HG03460 (cell line): ENCODE measurements around the gene PNKP.

Experiments
- ATAC-seq: cut with Tn5 transposase; IDR thresholded peaks from one replicate; pipeline ENCODE4 v1.9.1; 2021; ENCODE audit not compliant: unreplicated experiment

Gene PNKP

GRCh38 chr19:49860336-49861102 is 6.9 kb downstream of the PNKP start:
- ATAC-seq = no peak

GRCh38 chr19:49859682-49860335 is 7.6 kb downstream of the PNKP start:
- no peak for ATAC-seq

GRCh38 chr19:49858088-49858985 is 9.0 kb downstream of the PNKP start:
- ATAC-seq = no peak

- ATAC-seq = no peak
Observed at GRCh38 chr19:49857838-49858087, 9.6 kb downstream of the PNKP start.

GRCh38 chr19:49857061-49857837 is 10.1 kb downstream of the PNKP start:
- no peak for ATAC-seq

- no peak for ATAC-seq
Observed at GRCh38 chr19:49856574-49857021, 10.8 kb downstream of the PNKP start.

GRCh38 chr19:49855676-49856573 is 11.5 kb downstream of the PNKP start:
- no peak for ATAC-seq

- ATAC-seq = no peak
Observed at GRCh38 chr19:49855277-49855675, 12.1 kb downstream of the PNKP start.

- no peak for ATAC-seq
Observed at GRCh38 chr19:49854378-49855263, 12.8 kb downstream of the PNKP start.

GRCh38 chr19:49853852-49854377 is 13.5 kb downstream of the PNKP start:
- ATAC-seq = no peak

GRCh38 chr19:49852631-49853126 is 14.7 kb downstream of the PNKP start:
- no peak for ATAC-seq

- ATAC-seq = no peak
Observed at GRCh38 chr19:49851456-49852259, 15.7 kb downstream of the PNKP start.

- ATAC-seq = peak; percentile 69
Observed at GRCh38 chr19:49850487-49851342, 16.7 kb downstream of the PNKP start, which contains the start of gene PTOV1. Gene PTOV1 (plus strand): TSS chr19:49851159.

GRCh38 chr19:49850221-49850486 is 17.2 kb downstream of the PNKP start:
- ATAC-seq = no peak

- no peak for ATAC-seq
Observed at GRCh38 chr19:49849433-49850220, 17.7 kb downstream of the PNKP start.

- no peak for ATAC-seq
Observed at GRCh38 chr19:49848938-49849337, 18.4 kb downstream of the PNKP start.
